HepG2 (cell line): Measurements from ENCODE around the gene HSD17B11. TPM values are rescaled to one million over a fixed set of nuclear protein-coding genes. Genes with fewer than 3 reads are reported as not detected.
A peak's percentile ranks its signal among the peaks of the same experiment; 100 is the strongest.

Experiments
- ESRRA ChIP-seq: sonication (generic); formaldehyde crosslinking; IDR thresholded peaks from 2 replicates; pipeline ENCODE4 v1.5.1; 2020; ENCODE audit warnings: mild to moderate bottlenecking, low read depth, missing genetic modification reagents
- ETV6 ChIP-seq: sonication (generic); formaldehyde crosslinking; conservative IDR thresholded peaks from 2 replicates; pipeline ENCODE4 v1.4.0; 2020; ENCODE audit warnings: missing genetic modification reagents
- FLYWCH1 ChIP-seq: sonication (generic); formaldehyde crosslinking; IDR thresholded peaks from 2 replicates; pipeline ENCODE4 v1.8.1; 2023; ENCODE audit warnings: mild to moderate bottlenecking, missing genetic modification reagents
- FOXJ3 ChIP-seq: sonication (generic); formaldehyde crosslinking; IDR thresholded peaks from 2 replicates; pipeline ENCODE4 v1.4.0; 2020; ENCODE audit warnings: missing genetic modification reagents, mild to moderate bottlenecking, borderline replicate concordance
- HDAC6 ChIP-seq: fragments of 200-600 bp; sonication (generic); IDR thresholded peaks from 2 replicates; pipeline ENCODE4 v1.7.0; 2017; ENCODE audit warnings: mild to moderate bottlenecking, antibody characterized with exemption, low read length, low read depth
- MEIS2 ChIP-seq: sonication (generic); formaldehyde crosslinking; IDR thresholded peaks from 2 replicates; pipeline ENCODE4 v1.9.0; 2021; ENCODE audit warnings: mild to moderate bottlenecking, missing genetic modification reagents
- NBN ChIP-seq: fragments of 450-650 bp; conservative IDR thresholded peaks from 2 replicates; pipeline ENCODE4 v1.6.1; 2017
- REXO4 ChIP-seq: sonication (generic); formaldehyde crosslinking; IDR thresholded peaks from 2 replicates; pipeline ENCODE4 v1.8.0; 2022; ENCODE audit warnings: missing genetic modification reagents, mild to moderate bottlenecking, borderline replicate concordance
- SAFB2 ChIP-seq: sonication (generic); formaldehyde crosslinking; IDR thresholded peaks from 2 replicates; pipeline ENCODE4 v1.5.1; 2020; ENCODE audit warnings: missing genetic modification reagents, low read depth, mild to moderate bottlenecking, borderline replicate concordance
- SNAPC5 ChIP-seq: sonication (generic); formaldehyde crosslinking; IDR thresholded peaks from 2 replicates; pipeline ENCODE4 v1.8.1; 2023; ENCODE audit warnings: mild to moderate bottlenecking, missing genetic modification reagents, borderline replicate concordance
- SUZ12 ChIP-seq: fragments of 150-350 bp; IDR thresholded peaks from 2 replicates; pipeline ENCODE4 v1.6.1; 2014; ENCODE audit warnings: low read depth, low read length
- TMF1 ChIP-seq: sonication (generic); formaldehyde crosslinking; IDR thresholded peaks from 2 replicates; pipeline ENCODE4 v1.8.1; 2022; ENCODE audit warnings: low read depth, missing genetic modification reagents
- ZBTB7A ChIP-seq: sonication (generic); formaldehyde crosslinking; IDR thresholded peaks from 2 replicates; pipeline ENCODE4 v1.8.0; 2022; ENCODE audit warnings: mild to moderate bottlenecking, missing genetic modification reagents
- ZFP36 ChIP-seq: fragments of 150-350 bp; IDR thresholded peaks from 2 replicates; pipeline ENCODE4 v1.6.1; 2018; ENCODE audit warnings: borderline replicate concordance, low read length, low read depth; ENCODE audit not compliant: partially characterized antibody
- ZNF24 ChIP-seq: fragments of 450-650 bp; IDR thresholded peaks from 2 replicates; pipeline ENCODE4 v1.6.1; 2017; ENCODE audit warnings: antibody characterized with exemption, mild to moderate bottlenecking
- ZNF362 ChIP-seq: sonication (generic); formaldehyde crosslinking; IDR thresholded peaks from 2 replicates; pipeline ENCODE4 v1.4.0; 2020; ENCODE audit warnings: missing genetic modification reagents, mild to moderate bottlenecking, borderline replicate concordance
- ZNF597 ChIP-seq: sonication (generic); formaldehyde crosslinking; IDR thresholded peaks from 2 replicates; pipeline ENCODE4 v1.5.0; 2020; ENCODE audit warnings: missing genetic modification reagents
- ZNF616 ChIP-seq: sonication (generic); formaldehyde crosslinking; IDR thresholded peaks from 2 replicates; pipeline ENCODE4 v1.5.0; 2020; ENCODE audit warnings: low read depth, mild to moderate bottlenecking, missing genetic modification reagents
- polyA plus RNA-seq, 8 experiments: library from polyadenylated mRNA; depleted of rRNA in 3 of 8; stranded (reverse) in 7 of 8; unstranded in 1 of 8; fragments of >200 nt; fragmentation: Illumina TruSeq in 4 of 8; extraction: Trizol in 4 of 8; gene quantifications; 2 replicates each; pipeline versions ENCODE4 v1.2.1 to v1.2.3, GENCODE V29; 2011 to 2016; ENCODE audit warnings: low read depth in 4 of 8, missing spikeins in 1 of 8, mixed read lengths in 1 of 8; ENCODE audit not compliant: insufficient read depth in 1 of 8
- total RNA-seq, 5 experiments: library from RNA; depleted of rRNA; stranded (reverse); fragments of >200 nt; fragmentation: Illumina TruSeq; extraction: Trizol; gene quantifications; 2 replicates each; pipeline ENCODE4 v1.2.3, GENCODE V29; 2016; ENCODE audit warnings: low read depth in 1 of 5
- TF ChIP-seq, protein P1 (sequence below): sonication (generic); formaldehyde crosslinking; IDR thresholded peaks from 2 replicates; pipeline ENCODE4 v1.8.1; 2022; ENCODE audit warnings: mild to moderate bottlenecking, missing genetic modification reagents
- TF ChIP-seq, protein P2 (sequence below): sonication (generic); formaldehyde crosslinking; IDR thresholded peaks from 2 replicates; pipeline ENCODE4 v1.5.1; 2020; ENCODE audit warnings: missing genetic modification reagents, mild to moderate bottlenecking, borderline replicate concordance

Gene HSD17B11
- total and polyA plus RNA-seq, 2 of the 13 experiments (the other 11 are each of a cell fraction or from before 2014, with no cell fraction given): 121 to 158 TPM

DNA sequence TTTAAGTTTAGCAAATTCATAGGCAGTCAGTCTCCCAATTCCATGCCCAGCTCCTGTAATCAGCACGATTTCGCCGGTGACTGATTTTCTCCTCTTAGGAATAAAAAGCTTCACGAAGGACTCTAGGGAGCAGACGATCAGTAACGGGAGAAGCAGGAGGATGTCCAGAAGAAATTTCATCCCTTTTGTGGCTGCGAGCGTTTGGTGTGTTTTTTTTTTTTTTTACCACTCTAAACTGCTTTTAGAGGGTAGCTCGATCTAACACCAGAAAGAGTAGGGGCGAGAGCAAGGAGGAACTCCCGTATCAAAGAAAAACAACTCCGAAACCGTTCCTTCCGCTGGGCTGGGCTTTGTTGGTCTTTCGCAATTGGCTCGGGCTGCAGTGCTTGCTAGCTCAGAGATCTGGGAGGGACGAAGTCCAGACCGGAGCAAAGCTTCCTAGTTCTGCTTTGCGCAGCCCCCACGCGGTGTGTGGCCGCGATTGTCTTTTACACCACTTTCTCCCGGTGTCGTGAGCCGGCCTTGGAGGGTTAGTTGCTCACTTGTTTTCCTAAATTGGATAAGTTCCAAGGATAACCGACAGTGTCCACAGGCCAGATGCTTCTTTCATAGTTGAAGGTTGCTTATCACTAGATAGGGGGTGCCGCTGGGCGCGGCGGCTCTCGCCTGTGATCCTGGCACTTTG lies at the start of gene HSD17B11 (continued):
- TF ChIP-seq SNAPC5 (CRISPR knock-in tag): no peak; the same call in 1 of the 2 replicates
- TF ChIP-seq MEIS2 (CRISPR knock-in tag): peak; percentile 68; the same call in 1 of the 2 replicates
- TF ChIP-seq NBN: no peak
- peak; percentile 27; the same call in 1 of the 2 replicates for TF ChIP-seq ZBTB7A (CRISPR knock-in tag)
- TF ChIP-seq, protein P1, sequence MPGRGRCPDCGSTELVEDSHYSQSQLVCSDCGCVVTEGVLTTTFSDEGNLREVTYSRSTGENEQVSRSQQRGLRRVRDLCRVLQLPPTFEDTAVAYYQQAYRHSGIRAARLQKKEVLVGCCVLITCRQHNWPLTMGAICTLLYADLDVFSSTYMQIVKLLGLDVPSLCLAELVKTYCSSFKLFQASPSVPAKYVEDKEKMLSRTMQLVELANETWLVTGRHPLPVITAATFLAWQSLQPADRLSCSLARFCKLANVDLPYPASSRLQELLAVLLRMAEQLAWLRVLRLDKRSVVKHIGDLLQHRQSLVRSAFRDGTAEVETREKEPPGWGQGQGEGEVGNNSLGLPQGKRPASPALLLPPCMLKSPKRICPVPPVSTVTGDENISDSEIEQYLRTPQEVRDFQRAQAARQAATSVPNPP (CRISPR knock-in tag): peak; percentile 64; the same call in 1 of the 2 replicates
- TF ChIP-seq ZNF24: no peak
- peak; percentile 72 for TF ChIP-seq TMF1
- TF ChIP-seq ESRRA (CRISPR knock-in tag): no peak; the same call in 1 of the 2 replicates
- TF ChIP-seq ETV6: peak; percentile 58; the same call in 1 of the 2 replicates
- no peak for TF ChIP-seq ZNF597
- TF ChIP-seq, protein P2, sequence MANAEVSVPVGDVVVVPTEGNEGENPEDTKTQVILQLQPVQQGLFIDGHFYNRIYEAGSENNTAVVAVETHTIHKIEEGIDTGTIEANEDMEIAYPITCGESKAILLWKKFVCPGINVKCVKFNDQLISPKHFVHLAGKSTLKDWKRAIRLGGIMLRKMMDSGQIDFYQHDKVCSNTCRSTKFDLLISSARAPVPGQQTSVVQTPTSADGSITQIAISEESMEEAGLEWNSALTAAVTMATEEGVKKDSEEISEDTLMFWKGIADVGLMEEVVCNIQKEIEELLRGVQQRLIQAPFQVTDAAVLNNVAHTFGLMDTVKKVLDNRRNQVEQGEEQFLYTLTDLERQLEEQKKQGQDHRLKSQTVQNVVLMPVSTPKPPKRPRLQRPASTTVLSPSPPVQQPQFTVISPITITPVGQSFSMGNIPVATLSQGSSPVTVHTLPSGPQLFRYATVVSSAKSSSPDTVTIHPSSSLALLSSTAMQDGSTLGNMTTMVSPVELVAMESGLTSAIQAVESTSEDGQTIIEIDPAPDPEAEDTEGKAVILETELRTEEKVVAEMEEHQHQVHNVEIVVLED (CRISPR knock-in tag): peak; percentile 61; the same call in 1 of the 2 replicates
- TF ChIP-seq ZFP36: no peak
- TF ChIP-seq REXO4: no peak
- peak; percentile 86 for TF ChIP-seq ZNF362
- TF ChIP-seq SAFB2 (CRISPR knock-in tag): no peak
- TF ChIP-seq ZNF616 (CRISPR knock-in tag): peak; percentile 60; the same call in 1 of the 2 replicates
- TF ChIP-seq HDAC6: no peak
- peak; percentile 93; the same call in 1 of the 2 replicates for TF ChIP-seq FOXJ3 (CRISPR knock-in tag)
- TF ChIP-seq SUZ12: no peak
- no peak for TF ChIP-seq FLYWCH1 (CRISPR knock-in tag)
